ENCODE measurements around the gene EXPH5.

DNA sequence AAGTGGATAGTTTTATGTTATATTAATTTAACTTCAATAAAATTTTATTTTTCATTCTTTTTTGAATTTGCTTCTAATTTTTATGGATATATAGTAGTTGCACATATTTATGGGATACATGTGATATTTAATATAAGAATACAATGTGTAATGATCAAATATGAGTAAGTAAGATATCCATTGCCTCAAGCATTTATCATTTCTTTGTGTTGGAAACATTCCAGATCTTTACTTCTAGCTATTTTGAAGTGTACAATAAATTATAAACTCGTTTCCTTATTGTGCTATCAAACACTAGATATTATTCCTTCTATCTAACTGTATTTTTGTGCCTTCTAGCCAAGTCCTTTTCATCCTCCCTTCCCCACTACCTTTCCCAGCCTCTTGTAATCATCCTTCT lies 17.0 kb downstream of the EXPH5 start:
- TF ChIP-seq CTCF (IDR thresholded peaks at IDR 0.05) = no peak
- no peak for TF ChIP-seq EZH2 (IDR thresholded peaks at IDR 0.05; ENCODE audit: borderline replicate concordance, insufficient read depth, low read depth, low read length, poor library complexity, severe bottlenecking)
